ENCODE measurements around the gene CHST15. TPM values are rescaled to one million over a fixed set of nuclear protein-coding genes. Genes with fewer than 3 reads are reported as not detected.

Gene CHST15
- total RNA-seq, 2 donors from 2014 or later = 7.5 to 14.9 TPM

GRCh38 chr10:124086787-124087671 lies 6.4 kb downstream of the CHST15 start:
- Mint-ChIP-seq H3K27ac (no peak overlapping the region), H3K4me1 (peaks cover 12% of the 10 kb centered on the region), H3K9me3 (no peaks in the 10 kb centered on the region), H3K36me3 (ENCODE audit: low read depth) (peaks cover 5% of the 10 kb centered on the region), H3K27me3 (ENCODE audit: insufficient read depth) (peaks cover 21% of the 10 kb centered on the region), H3K4me3 (no peak overlapping the region)
- no peak for DNase-seq
- WGBS, 2 experiments (ENCODE audit: insufficient coverage in 1 of 2, insufficient read length in 1 of 2) = 91 to 93% methylated on average over 14 to 18 of the region's 18 CpGs
- Histone ChIP-seq H3K36me3 (ENCODE audit: control insufficient read depth, insufficient read depth, low read length) (no peaks in the 10 kb centered on the region), H3K27ac (ENCODE audit: low read depth, low read length) (no peak overlapping the region), H3K4me1 (ENCODE audit: control insufficient read depth, insufficient read depth, low read length) (no peaks in the 10 kb centered on the region), H3K4me3 (ENCODE audit: low read length) (no peak overlapping the region), H3K9me3 (ENCODE audit: control insufficient read depth, low read length) (no peaks in the 10 kb centered on the region), H3K27me3 (ENCODE audit: control insufficient read depth, insufficient read depth, low read length, poor library complexity, severe bottlenecking) (peaks cover 7% of the 10 kb centered on the region), H3K9ac (ENCODE audit: extremely low read depth, low read length, poor library complexity, severe bottlenecking) (no peak overlapping the region)
- no peak for TF ChIP-seq CTCF (conservative IDR thresholded peaks at IDR 0.05)

- H3K36me3 ChIP-seq (ENCODE audit: control insufficient read depth, insufficient read depth, low read length) = no peaks in the 10 kb centered on the region
These were observed 7.2 kb downstream of the CHST15 start for GRCh38 chr10:124086097-124086710.

GRCh38 chr10:124085680-124086079 lies 7.7 kb downstream of the CHST15 start:
- H3K27ac Mint-ChIP-seq = no peak overlapping the region

More at GRCh38 chr10:124086097-124086710, 7.2 kb downstream of the CHST15 start:
- 91 to 97% methylated on average over 10 to 14 of the region's 14 CpGs for WGBS, 2 experiments (ENCODE audit: insufficient coverage in 1 of 2, insufficient read length in 1 of 2)
- Mint-ChIP-seq H3K4me3 (no peak overlapping the region), H3K27ac (no peak overlapping the region), H3K4me1 (peaks cover 13% of the 10 kb centered on the region), H3K9me3 (no peaks in the 10 kb centered on the region), H3K27me3 (ENCODE audit: insufficient read depth) (peaks cover 15% of the 10 kb centered on the region), H3K36me3 (ENCODE audit: low read depth) (peaks cover 5% of the 10 kb centered on the region)
- Histone ChIP-seq H3K9me3 (ENCODE audit: control insufficient read depth, low read length) (no peaks in the 10 kb centered on the region), H3K4me3 (ENCODE audit: low read length) (no peak overlapping the region), H3K4me1 (ENCODE audit: control insufficient read depth, insufficient read depth, low read length) (no peaks in the 10 kb centered on the region), H3K9ac (ENCODE audit: extremely low read depth, low read length, poor library complexity, severe bottlenecking) (no peak overlapping the region), H3K27ac (ENCODE audit: low read depth, low read length) (no peak overlapping the region), H3K27me3 (ENCODE audit: control insufficient read depth, insufficient read depth, low read length, poor library complexity, severe bottlenecking) (peaks cover 3% of the 10 kb centered on the region)
- no peak for DNase-seq
- TF ChIP-seq CTCF (conservative IDR thresholded peaks at IDR 0.05) = no peak

More at GRCh38 chr10:124085680-124086079, 7.7 kb downstream of the CHST15 start:
- no peak overlapping the region for H3K4me3 Mint-ChIP-seq
- H3K27me3 Mint-ChIP-seq (ENCODE audit: insufficient read depth) = peaks cover 10% of the 10 kb centered on the region
- H3K36me3 ChIP-seq (ENCODE audit: control insufficient read depth, insufficient read depth, low read length) = no peaks in the 10 kb centered on the region
- peaks cover 5% of the 10 kb centered on the region for H3K36me3 Mint-ChIP-seq (ENCODE audit: low read depth)
- no peak overlapping the region for H3K27ac ChIP-seq (ENCODE audit: low read depth, low read length)
- no peak overlapping the region for H3K9ac ChIP-seq (ENCODE audit: extremely low read depth, low read length, poor library complexity, severe bottlenecking)
- no peaks in the 10 kb centered on the region for H3K9me3 Mint-ChIP-seq
- no peaks in the 10 kb centered on the region for H3K9me3 ChIP-seq (ENCODE audit: control insufficient read depth, low read length)
- peaks cover 10% of the 10 kb centered on the region for H3K4me1 Mint-ChIP-seq
- TF ChIP-seq CTCF (conservative IDR thresholded peaks at IDR 0.05) = no peak
- no peaks in the 10 kb centered on the region for H3K4me1 ChIP-seq (ENCODE audit: control insufficient read depth, insufficient read depth, low read length)
- H3K27me3 ChIP-seq (ENCODE audit: control insufficient read depth, insufficient read depth, low read length, poor library complexity, severe bottlenecking) = no peaks in the 10 kb centered on the region
- no peak for DNase-seq
- 98% methylated on average over 7 of the region's 7 CpGs; no CpG with 5 or more reads in 1 of the 2 experiments for WGBS, 2 experiments (ENCODE audit: insufficient coverage in 1 of 2, insufficient read length in 1 of 2)
- no peak overlapping the region for H3K4me3 ChIP-seq (ENCODE audit: low read length)
